Panc1 (cell line): ENCODE measurements around the gene TDRD15.

ENCODE experiments used
- CTCF ChIP-seq: fragments of 450-650 bp; IDR thresholded peaks from 2 replicates; pipeline ENCODE4 v1.5.1; 2017; ENCODE audit warnings: mild to moderate bottlenecking
- POLR2AphosphoS5 ChIP-seq: IDR thresholded peaks from 2 replicates; pipeline ENCODE4 v1.6.1; 2012; ENCODE audit warnings: mild to moderate bottlenecking, low read depth, low read length, moderate library complexity
- SIN3A ChIP-seq: IDR thresholded peaks from 2 replicates; pipeline ENCODE4 v1.6.1; 2012; ENCODE audit warnings: low read depth, mild to moderate bottlenecking, low read length, moderate library complexity, borderline replicate concordance; ENCODE audit not compliant: insufficient read depth
- TCF7L2 ChIP-seq: IDR thresholded peaks from 2 replicates; pipeline ENCODE4 v1.6.1; 2011; ENCODE audit warnings: mild to moderate bottlenecking, low read depth, low read length, inconsistent platforms

GRCh38 chr2:21117688-21118087 is 6.1 kb upstream of the TDRD15 start:
- TF ChIP-seq CTCF (no peak), POLR2AphosphoS5 (no peak), SIN3A (no peak), TCF7L2 (no peak)
